Breast epithelium (tissue), 4 donors: ENCODE results near the gene MINDY4. TPM values are rescaled to one million over a fixed set of nuclear protein-coding genes. Genes with fewer than 3 reads are reported as not detected.

Experiments
- DNase-seq, 2 donors: peaks; one replicate each; pipeline ENCODE4 v3.0.0-alpha.2; 2019; ENCODE audit warnings: low spot score in 2 of 2
- H3K27ac ChIP-seq, 2 donors: fragments of 200-600 bp; sonication (generic) in 1 of 2; one replicate each; pipeline ENCODE4 v1.5.1; 2016 to 2019; ENCODE audit warnings: mild to moderate bottlenecking in 1 of 2
- H3K27me3 ChIP-seq, 2 donors: fragments of 200-600 bp; sonication (generic) in 1 of 2; one replicate each; pipeline versions ENCODE4 v1.5.1 to v1.6.0; 2017 to 2019; ENCODE audit warnings: control low read depth in 1 of 2, mild to moderate bottlenecking in 1 of 2
- H3K36me3 ChIP-seq: fragments of 200-600 bp; one replicate; pipeline ENCODE4 v1.5.1; 2019
- H3K4me1 ChIP-seq, 2 donors: fragments of 200-600 bp; sonication (generic); one replicate each; pipeline ENCODE4 v1.5.1; 2016 to 2019; ENCODE audit warnings: control low read depth in 1 of 2
- H3K4me3 ChIP-seq, 3 donors: fragments of 200-600 bp; sonication (generic); 1 replicate in 2 of 3; 2 replicates in 1 of 3; pipeline ENCODE4 v1.5.1; 2016 to 2019; ENCODE audit warnings: mild to moderate bottlenecking in 3 of 3, moderate library complexity in 2 of 3
- H3K9me3 ChIP-seq, 2 donors: fragments of 200-600 bp; sonication (generic) in 1 of 2; one replicate each; pipeline ENCODE4 v1.5.1; 2016 to 2019; ENCODE audit warnings: control low read depth in 1 of 2
- CTCF ChIP-seq, 3 donors: fragments of 450-650 bp; IDR thresholded peaks; one replicate each; pipeline ENCODE4 v1.5.1; 2016 to 2017; ENCODE audit warnings: antibody characterized with exemption in 3 of 3, mild to moderate bottlenecking in 3 of 3, moderate library complexity in 3 of 3
- POLR2A ChIP-seq: fragments of 450-650 bp; IDR thresholded peaks from one replicate; pipeline ENCODE4 v1.6.1; 2016; ENCODE audit warnings: antibody characterized with exemption, mild to moderate bottlenecking, moderate library complexity
- POLR2AphosphoS5 ChIP-seq, 3 donors: sonication (generic); formaldehyde crosslinking; IDR thresholded peaks; one replicate each; pipeline ENCODE4 v1.6.1; 2017; ENCODE audit warnings: antibody characterized with exemption in 3 of 3
- intact Hi-C: fragments of 100-400 bp; cut with DNase I; formaldehyde crosslinking; loops from one replicate; pipeline ENCODE4 v1.15.1; 2023; ENCODE audit warnings: low total_unique reads
- total RNA-seq, 3 donors: library from RNA; depleted of rRNA; stranded (reverse); fragments of >200 nt; gene quantifications; one replicate each; pipeline ENCODE4 v1.1.0, GENCODE V29; 2016

Gene MINDY4
- total RNA-seq, 3 donors from 2014 or later: 5.6 to 14.9 (median 13.8) TPM

GRCh38 chr7:30797176-30798040 is 26.2 kb downstream of the MINDY4 start:
- TF ChIP-seq POLR2A (no peak), POLR2AphosphoS5 (IDR thresholded peaks at IDR 0.05) (no peak), CTCF (IDR thresholded peaks at IDR 0.05) (no peak)
- Histone ChIP-seq H3K9me3 (no peaks in the 10 kb centered on the region), H3K27ac (peak overlapping the region in 1 of 2 donors; percentile 40), H3K4me1 (peaks cover 0 to 7% of the 10 kb centered on the region in 2 donors), H3K36me3 (no peaks in the 10 kb centered on the region), H3K27me3 (no peaks in the 10 kb centered on the region), H3K4me3 (no peak overlapping the region)
- no peak for DNase-seq
- intact Hi-C loops: loop anchor here (10.0 kb wide), 1 partner anchor 1947 kb away; no protein-coding TSS in a partner anchor

GRCh38 chr7:30799206-30799975 is 28.2 kb downstream of the MINDY4 start:
- H3K27me3 ChIP-seq: no peaks in the 10 kb centered on the region
- TF ChIP-seq POLR2AphosphoS5 (IDR thresholded peaks at IDR 0.05): peak in 1 of 3 donors; percentile 42
- TF ChIP-seq CTCF (IDR thresholded peaks at IDR 0.05): no peak
- H3K9me3 ChIP-seq: no peaks in the 10 kb centered on the region
- peak overlapping the region; percentile 11 to 70 for H3K27ac ChIP-seq
- peaks cover 7 to 8% of the 10 kb centered on the region in 2 donors for H3K4me1 ChIP-seq
- intact Hi-C loops: loop anchor here (10.0 kb wide), 1 partner anchor 1945 kb away; no protein-coding TSS in a partner anchor
- H3K36me3 ChIP-seq: no peaks in the 10 kb centered on the region
- no peak overlapping the region for H3K4me3 ChIP-seq
- no peak for DNase-seq

- TF ChIP-seq CTCF (IDR thresholded peaks at IDR 0.05): no peak
- no peak for TF ChIP-seq POLR2AphosphoS5 (IDR thresholded peaks at IDR 0.05)
- no peak for TF ChIP-seq POLR2A
- Histone ChIP-seq H3K36me3 (no peaks in the 10 kb centered on the region), H3K9me3 (no peaks in the 10 kb centered on the region), H3K27me3 (no peaks in the 10 kb centered on the region), H3K4me3 (no peak overlapping the region), H3K27ac (peak overlapping the region in 1 of 2 donors; percentile 70), H3K4me1 (peaks cover 7 to 8% of the 10 kb centered on the region in 2 donors)
- intact Hi-C loops: loop anchor here (10.0 kb wide), 2 partner anchors 175 to 1945 kb away; no protein-coding TSS in a partner anchor
- DNase-seq: no peak
Measured at GRCh38 chr7:30799976-30800661, 28.9 kb downstream of the MINDY4 start.

- TF ChIP-seq POLR2AphosphoS5 (IDR thresholded peaks at IDR 0.05) (peak in 2 of 3 donors; percentile 29 to 36), CTCF (IDR thresholded peaks at IDR 0.05) (peak; percentile 21 to 76 (median 71)), POLR2A (no peak)
- Histone ChIP-seq H3K4me3 (no peak overlapping the region), H3K4me1 (peaks cover 7 to 8% of the 10 kb centered on the region in 2 donors), H3K9me3 (no peaks in the 10 kb centered on the region), H3K27ac (peak overlapping the region; percentile 15 to 70), H3K36me3 (no peaks in the 10 kb centered on the region), H3K27me3 (no peaks in the 10 kb centered on the region)
- peak in 1 of 2 donors; percentile 60 for DNase-seq
- intact Hi-C loops: loop anchor here (10.0 kb wide), 1 partner anchor 174 kb away; no protein-coding TSS in a partner anchor
Measured at GRCh38 chr7:30800785-30801252, 29.6 kb downstream of the MINDY4 start.
